K562 (cell line): ENCODE data around the gene ENDOD1. TPM values are rescaled to one million over a fixed set of nuclear protein-coding genes. Genes with fewer than 3 reads are reported as not detected.

Experiments used
- ARID2 ChIP-seq: fragments of 450-650 bp; IDR thresholded peaks from 2 replicates; pipeline ENCODE4 v1.6.1; 2017; ENCODE audit warnings: antibody characterized with exemption, mild to moderate bottlenecking
- ATF6 ChIP-seq: sonication (generic); formaldehyde crosslinking; IDR thresholded peaks from 2 replicates; pipeline ENCODE4 v1.4.0; 2020; ENCODE audit warnings: mild to moderate bottlenecking, missing genetic modification reagents
- CREB1 ChIP-seq, 2 experiments: sonication (generic) in 1 of 2; formaldehyde crosslinking in 1 of 2; IDR thresholded peaks; 2 replicates each; pipeline versions ENCODE4 v1.6.1 to v1.8.0; 2012 to 2022; ENCODE audit warnings: inconsistent platforms in 1 of 2, mild to moderate bottlenecking in 1 of 2, missing genetic modification reagents in 1 of 2, moderate library complexity in 1 of 2
- CXXC5 ChIP-seq: fragments of 250-450 bp; sonication (Bioruptor Pico); IDR thresholded peaks from 2 replicates; pipeline ENCODE4 v1.8.0; 2022; ENCODE audit warnings: inconsistent platforms, mild to moderate bottlenecking, moderate library complexity
- ELF4 ChIP-seq: fragments of 450-650 bp; formaldehyde crosslinking; IDR thresholded peaks from 2 replicates; pipeline ENCODE4 v1.4.0; 2022; ENCODE audit warnings: missing genetic modification characterization
- FOXJ3 ChIP-seq: sonication (generic); formaldehyde crosslinking; IDR thresholded peaks from 2 replicates; pipeline ENCODE4 v1.4.0; 2020; ENCODE audit warnings: mild to moderate bottlenecking, missing genetic modification reagents
- KDM4B ChIP-seq, 2 experiments: fragments of 450-650 bp in 1 of 2; sonication (generic) in 1 of 2; IDR thresholded peaks; 2 replicates each; pipeline ENCODE4 v1.6.1; 2016 to 2017; ENCODE audit warnings: borderline replicate concordance in 2 of 2, antibody characterized with exemption in 1 of 2, low read depth in 1 of 2, mild to moderate bottlenecking in 1 of 2
- LCOR ChIP-seq: sonication (generic); formaldehyde crosslinking; IDR thresholded peaks from 2 replicates; pipeline ENCODE4 v1.8.0; 2022; ENCODE audit warnings: mild to moderate bottlenecking, missing genetic modification reagents
- MXD1 ChIP-seq: fragments of 250-450 bp; sonication (Bioruptor Pico); IDR thresholded peaks from 2 replicates; pipeline ENCODE4 v1.8.0; 2021; ENCODE audit warnings: borderline replicate concordance, mild to moderate bottlenecking, moderate library complexity; ENCODE audit not compliant: poor library complexity, severe bottlenecking
- PCBP1 ChIP-seq: fragments of 200-400 bp; formaldehyde crosslinking; IDR thresholded peaks from 2 replicates; pipeline ENCODE4 v1.6.1; 2018; ENCODE audit warnings: mild to moderate bottlenecking, low read depth, low read length; ENCODE audit not compliant: poor library complexity, severe bottlenecking
- PHF8 ChIP-seq: fragments of 200-600 bp; sonication (generic); IDR thresholded peaks from 2 replicates; pipeline ENCODE4 v1.6.1; 2012; ENCODE audit warnings: mixed run types, mild to moderate bottlenecking, inconsistent platforms, low read length, moderate library complexity, borderline replicate concordance
- POLR3A ChIP-seq: IDR thresholded peaks from 2 replicates; pipeline ENCODE4 v1.6.1; 2011; ENCODE audit warnings: borderline replicate concordance, mild to moderate bottlenecking, moderate library complexity; ENCODE audit not compliant: insufficient read length, insufficient read depth; ENCODE audit errors: extremely low read depth
- ZNF398 ChIP-seq: fragments of 250-450 bp; sonication (Bioruptor Pico); IDR thresholded peaks from 2 replicates; pipeline ENCODE4 v1.8.0; 2021; ENCODE audit warnings: moderate library complexity, mild to moderate bottlenecking, inconsistent platforms
- ZNF57 ChIP-seq: fragments of 450-650 bp; formaldehyde crosslinking; IDR thresholded peaks from 2 replicates; pipeline ENCODE4 v1.4.0; 2020; ENCODE audit warnings: mild to moderate bottlenecking, moderate library complexity
- ZNF707 ChIP-seq: fragments of 250-450 bp; sonication (Bioruptor Pico); conservative IDR thresholded peaks from 2 replicates; pipeline ENCODE4 v1.8.0; 2022; ENCODE audit warnings: inconsistent platforms, mild to moderate bottlenecking, moderate library complexity
- ZNF764 ChIP-seq: fragments of 250-450 bp; sonication (Bioruptor Pico); IDR thresholded peaks from 2 replicates; pipeline ENCODE4 v1.4.0; 2020; ENCODE audit warnings: low read depth, mild to moderate bottlenecking, moderate library complexity
- polyA plus RNA-seq, 8 experiments: library from polyadenylated mRNA; depleted of rRNA in 4 of 8; stranded (reverse) in 5 of 8; unstranded in 3 of 8; fragments of >200 nt; fragmentation: Nextera tagmentation in 2 of 8; fragmentation: Illumina TruSeq in 1 of 8; extraction: Ambion mirVana in 2 of 8; extraction: Trizol in 1 of 8; gene quantifications; 2 replicates each; pipeline versions ENCODE4 v1.2.1 to v1.2.3, GENCODE V29; 2011 to 2014; ENCODE audit warnings: inconsistent platforms in 1 of 8, missing spikeins in 1 of 8
- total RNA-seq, 7 experiments: library from RNA; depleted of rRNA in 6 of 7; stranded (reverse); fragments of >200 nt in 6 of 7; fragmentation: Illumina TruSeq in 2 of 7; extraction: Trizol in 2 of 7; gene quantifications; 2 replicates each; pipeline versions ENCODE4 v1.2.1 to v1.2.3, GENCODE V29; 2011 to 2021; ENCODE audit warnings: low replicate concordance in 1 of 7
- TF ChIP-seq, protein P1 (sequence below): IDR thresholded peaks from 2 replicates; pipeline ENCODE4 v1.6.1; 2014; ENCODE audit warnings: antibody characterized with exemption
- TF ChIP-seq, protein P2 (sequence below): sonication (generic); formaldehyde crosslinking; IDR thresholded peaks from 2 replicates; pipeline ENCODE4 v1.8.0; 2022; ENCODE audit warnings: missing genetic modification reagents, mild to moderate bottlenecking, borderline replicate concordance
- TF ChIP-seq, protein P3 (sequence below): sonication (generic); IDR thresholded peaks from 2 replicates; pipeline ENCODE4 v1.6.1; 2016

ENDOD1 gene
- total and polyA plus RNA-seq, 9 of the 15 experiments (the other 6 are each of a cell fraction or from before 2014, with no cell fraction given): 4.2 to 11.8 (median 9.3) TPM

- TF ChIP-seq, protein P1, sequence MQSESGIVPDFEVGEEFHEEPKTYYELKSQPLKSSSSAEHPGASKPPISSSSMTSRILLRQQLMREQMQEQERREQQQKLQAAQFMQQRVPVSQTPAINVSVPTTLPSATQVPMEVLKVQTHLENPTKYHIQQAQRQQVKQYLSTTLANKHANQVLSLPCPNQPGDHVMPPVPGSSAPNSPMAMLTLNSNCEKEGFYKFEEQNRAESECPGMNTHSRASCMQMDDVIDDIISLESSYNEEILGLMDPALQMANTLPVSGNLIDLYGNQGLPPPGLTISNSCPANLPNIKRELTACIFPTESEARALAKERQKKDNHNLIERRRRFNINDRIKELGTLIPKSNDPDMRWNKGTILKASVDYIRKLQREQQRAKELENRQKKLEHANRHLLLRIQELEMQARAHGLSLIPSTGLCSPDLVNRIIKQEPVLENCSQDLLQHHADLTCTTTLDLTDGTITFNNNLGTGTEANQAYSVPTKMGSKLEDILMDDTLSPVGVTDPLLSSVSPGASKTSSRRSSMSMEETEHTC: no peak
- TF ChIP-seq, protein P2, sequence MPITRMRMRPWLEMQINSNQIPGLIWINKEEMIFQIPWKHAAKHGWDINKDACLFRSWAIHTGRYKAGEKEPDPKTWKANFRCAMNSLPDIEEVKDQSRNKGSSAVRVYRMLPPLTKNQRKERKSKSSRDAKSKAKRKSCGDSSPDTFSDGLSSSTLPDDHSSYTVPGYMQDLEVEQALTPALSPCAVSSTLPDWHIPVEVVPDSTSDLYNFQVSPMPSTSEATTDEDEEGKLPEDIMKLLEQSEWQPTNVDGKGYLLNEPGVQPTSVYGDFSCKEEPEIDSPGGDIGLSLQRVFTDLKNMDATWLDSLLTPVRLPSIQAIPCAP (CRISPR knock-in tag): no peak
- TF ChIP-seq ZNF707: 0 out of 2 replicates have a peak, but pooled peaks have one; percentile 42
- TF ChIP-seq FOXJ3: no peak
- no peak for TF ChIP-seq POLR3A
- TF ChIP-seq PHF8: no peak
- TF ChIP-seq ELF4 (CRISPR knock-in tag): peak; percentile 91; the same call in 1 of the 2 replicates
- TF ChIP-seq CXXC5 (CRISPR knock-in tag): peak; percentile 80
- TF ChIP-seq ZNF764 (CRISPR knock-in tag): no peak
- TF ChIP-seq, protein P3, sequence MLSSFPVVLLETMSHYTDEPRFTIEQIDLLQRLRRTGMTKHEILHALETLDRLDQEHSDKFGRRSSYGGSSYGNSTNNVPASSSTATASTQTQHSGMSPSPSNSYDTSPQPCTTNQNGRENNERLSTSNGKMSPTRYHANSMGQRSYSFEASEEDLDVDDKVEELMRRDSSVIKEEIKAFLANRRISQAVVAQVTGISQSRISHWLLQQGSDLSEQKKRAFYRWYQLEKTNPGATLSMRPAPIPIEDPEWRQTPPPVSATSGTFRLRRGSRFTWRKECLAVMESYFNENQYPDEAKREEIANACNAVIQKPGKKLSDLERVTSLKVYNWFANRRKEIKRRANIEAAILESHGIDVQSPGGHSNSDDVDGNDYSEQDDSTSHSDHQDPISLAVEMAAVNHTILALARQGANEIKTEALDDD: peak; percentile 99
- TF ChIP-seq ATF6 (CRISPR knock-in tag): no peak
- no peak for TF ChIP-seq MXD1
- TF ChIP-seq ZNF57 (CRISPR knock-in tag): no peak
- no peak for TF ChIP-seq PCBP1
- no peak for TF ChIP-seq ARID2
- TF ChIP-seq CREB1 (IDR thresholded peaks at IDR 0.05): no peak
- no peak for TF ChIP-seq CREB1 (CRISPR knock-in tag; IDR thresholded peaks at IDR 0.05)
- TF ChIP-seq LCOR (CRISPR knock-in tag): no peak
- no peak for TF ChIP-seq KDM4B (IDR thresholded peaks at IDR 0.05; ENCODE audit: borderline replicate concordance in 2 of 2, low read depth in 1 of 2)
- no peak for TF ChIP-seq ZNF398
Measured at GRCh38 chr11:95100191-95100648, 10.6 kb downstream of the ENDOD1 start (continued).
